ENCODE measurements around the gene TMEFF2. TPM values are rescaled to one million over a fixed set of nuclear protein-coding genes. Genes with fewer than 3 reads are reported as not detected.

TMEFF2 gene
- polyA plus RNA-seq, 1 of the 3 experiments (the other 2 are of a cell fraction): 5.4 TPM

- DNase-seq: no peak
- Histone ChIP-seq H3F3A (replicated peaks; ENCODE audit: insufficient read depth) (no peaks in the 10 kb centered on the region), H3K27me3 (ENCODE audit: insufficient read depth) (no peaks in the 10 kb centered on the region), H3K9me2 (no peaks in the 10 kb centered on the region), H3K79me2 (ENCODE audit: insufficient read depth) (no peaks in the 10 kb centered on the region), H3K9me3 (no peaks in the 10 kb centered on the region), H3K27ac (ENCODE audit: low read depth in 2 of 2, low read length in 1 of 2) (no peak overlapping the region), H3K4me3 (ENCODE audit: low read depth in 2 of 2, low read length in 1 of 2) (no peak overlapping the region), H3K9ac (no peak overlapping the region), H2AFZ (ENCODE audit: low read depth) (no peak overlapping the region), H3K36me3 (replicated peaks in 1 of 2; ENCODE audit: control insufficient read depth in 1 of 2, insufficient read depth in 2 of 2, low read length in 1 of 2) (peaks cover 0 to 2% of the 10 kb centered on the region in 2 experiments), H4K20me1 (ENCODE audit: insufficient read depth) (no peaks in the 10 kb centered on the region), H3K4me2 (no peak overlapping the region), H3K4me1 (ENCODE audit: control insufficient read depth in 1 of 2, insufficient read depth in 2 of 2, low read depth in 1 of 2, low read length in 1 of 2) (no peaks in the 10 kb centered on the region)
- POLR2A ChIA-PET: no interaction called here
- TF ChIP-seq POLR2AphosphoS5 (IDR thresholded peaks at IDR 0.05; ENCODE audit: low read depth, low read length): no peak
- no peak for TF ChIP-seq PBX3 (IDR thresholded peaks at IDR 0.05)
- WGBS (ENCODE audit: low lambda C conversion rate): 79% methylated on average over 5 of the region's 5 CpGs
- CTCF ChIA-PET: interaction anchor here (1.0 to 2.3 kb wide), 2 partner anchors 25 to 375 kb away, joined by 3 to 8 read pairs; no protein-coding TSS in a partner anchor
Measured at GRCh38 chr2:192186806-192187205, 7.9 kb downstream of the TMEFF2 start.

DNA sequence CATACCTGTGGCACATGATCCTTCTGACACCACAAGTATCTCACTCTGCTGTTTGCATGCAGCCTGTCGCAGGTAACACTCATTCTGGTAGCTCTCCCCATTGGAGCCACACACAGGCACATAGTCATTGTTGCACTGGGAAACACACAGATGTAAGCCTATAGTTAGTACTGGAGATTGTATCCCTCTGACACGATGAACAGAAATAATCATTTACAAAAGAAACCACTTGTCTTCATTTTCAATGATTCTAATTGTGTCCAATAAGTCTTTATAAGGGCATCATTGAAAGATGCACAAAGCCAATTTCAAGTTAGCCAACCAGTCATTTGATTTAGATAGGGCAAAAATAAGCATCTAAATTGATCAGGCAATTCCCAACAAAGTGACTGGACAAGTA, 10.4 kb downstream of the TMEFF2 start:
- H3F3A ChIP-seq (replicated peaks; ENCODE audit: insufficient read depth): no peaks in the 10 kb centered on the region
- no peak for TF ChIP-seq MXI1 (IDR thresholded peaks at IDR 0.05; ENCODE audit: low read depth, low read length)
- TF ChIP-seq, protein P1, sequence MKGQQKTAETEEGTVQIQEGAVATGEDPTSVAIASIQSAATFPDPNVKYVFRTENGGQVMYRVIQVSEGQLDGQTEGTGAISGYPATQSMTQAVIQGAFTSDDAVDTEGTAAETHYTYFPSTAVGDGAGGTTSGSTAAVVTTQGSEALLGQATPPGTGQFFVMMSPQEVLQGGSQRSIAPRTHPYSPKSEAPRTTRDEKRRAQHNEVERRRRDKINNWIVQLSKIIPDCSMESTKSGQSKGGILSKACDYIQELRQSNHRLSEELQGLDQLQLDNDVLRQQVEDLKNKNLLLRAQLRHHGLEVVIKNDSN (IDR thresholded peaks at IDR 0.05; ENCODE audit: borderline replicate concordance, low read depth): no peak
- ChIA-PET POLR2A (no interaction called here), CTCF (interaction anchor here (0.9 to 1.0 kb wide), 2 partner anchors 9 to 372 kb away, joined by 3 to 4 read pairs; no protein-coding TSS in a partner anchor)
- no peak overlapping the region for H2AFZ ChIP-seq (ENCODE audit: low read depth)
- no peak overlapping the region for H3K4me3 ChIP-seq (ENCODE audit: low read depth in 2 of 2, low read length in 1 of 2)
- H3K9ac ChIP-seq: no peak overlapping the region
- DNase-seq: no peak
- H3K4me2 ChIP-seq: no peak overlapping the region
- H3K4me1 ChIP-seq (ENCODE audit: control insufficient read depth in 1 of 2, insufficient read depth in 2 of 2, low read depth in 1 of 2, low read length in 1 of 2): no peaks in the 10 kb centered on the region
- no peaks in the 10 kb centered on the region for H3K9me2 ChIP-seq
- H3K27ac ChIP-seq (ENCODE audit: low read depth in 2 of 2, low read length in 1 of 2): no peak overlapping the region
- peaks cover 0 to 2% of the 10 kb centered on the region in 2 experiments for H3K36me3 ChIP-seq (replicated peaks in 1 of 2; ENCODE audit: control insufficient read depth in 1 of 2, insufficient read depth in 2 of 2, low read length in 1 of 2)
- H3K27me3 ChIP-seq (ENCODE audit: insufficient read depth): no peaks in the 10 kb centered on the region
- H4K20me1 ChIP-seq (ENCODE audit: insufficient read depth): no peaks in the 10 kb centered on the region
- H3K79me2 ChIP-seq (ENCODE audit: insufficient read depth): no peaks in the 10 kb centered on the region
- no peaks in the 10 kb centered on the region for H3K9me3 ChIP-seq
- WGBS (ENCODE audit: low lambda C conversion rate): 91% methylated on average over 2 of the region's 2 CpGs

DNA sequence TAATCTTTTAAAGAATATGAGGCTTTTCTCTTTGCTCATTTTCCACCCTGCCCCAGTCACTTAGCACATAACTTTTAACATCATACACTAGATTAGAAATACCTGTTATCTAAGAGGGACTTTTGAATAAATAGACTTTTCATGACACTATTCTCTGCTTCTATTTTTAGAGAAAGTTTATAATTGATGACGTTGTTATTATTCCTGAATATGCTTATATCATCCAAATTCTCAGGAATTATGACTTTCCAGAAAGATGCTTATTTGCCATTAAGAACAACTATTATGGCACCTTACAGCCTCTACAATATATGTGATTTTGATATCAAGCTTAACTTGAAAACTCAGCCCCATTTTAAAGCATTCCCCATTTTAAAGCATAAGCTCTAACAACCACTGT, 11.4 kb downstream of the TMEFF2 start:
- no peak for DNase-seq
- WGBS (ENCODE audit: low lambda C conversion rate): 47% methylated on average over 1 of the region's 1 CpG
- CTCF ChIA-PET: interaction anchor here (0.7 to 1.0 kb wide), 3 partner anchors 10 to 796 kb away, joined by 3 to 4 read pairs (median 3); no protein-coding TSS in a partner anchor
- TF ChIP-seq SIN3A (IDR thresholded peaks at IDR 0.05; ENCODE audit: borderline replicate concordance, low read depth, low read length): no peak
- no peak for TF ChIP-seq CTCF (IDR thresholded peaks at IDR 0.05)
- no peak for TF ChIP-seq MXI1 (IDR thresholded peaks at IDR 0.05; ENCODE audit: low read depth, low read length)
- TF ChIP-seq POLR2AphosphoS5 (IDR thresholded peaks at IDR 0.05; ENCODE audit: low read depth, low read length): no peak
- TF ChIP-seq PBX3 (IDR thresholded peaks at IDR 0.05): no peak
- no peak for TF ChIP-seq TCF12 (IDR thresholded peaks at IDR 0.05)
- TF ChIP-seq, protein P1 (IDR thresholded peaks at IDR 0.05; ENCODE audit: borderline replicate concordance, low read depth): no peak
- no peak for TF ChIP-seq TAF1 (IDR thresholded peaks at IDR 0.05; ENCODE audit: borderline replicate concordance, low read depth, low read length)
- no peak for TF ChIP-seq FOSL2 (IDR thresholded peaks at IDR 0.05; ENCODE audit: borderline replicate concordance, low read depth)
- TF ChIP-seq RXRA (IDR thresholded peaks at IDR 0.05; ENCODE audit: borderline replicate concordance, low read depth): no peak
- TF ChIP-seq EP300 (IDR thresholded peaks at IDR 0.05; ENCODE audit: borderline replicate concordance in 1 of 2, low read depth in 1 of 2, low read length in 1 of 2): no peak
- no peak for TF ChIP-seq GABPA (IDR thresholded peaks at IDR 0.05; ENCODE audit: low read depth)
- no peak for TF ChIP-seq NRF1 (IDR thresholded peaks at IDR 0.05; ENCODE audit: low read depth, low read length)

More for the DNA sequence above, 11.4 kb downstream of the TMEFF2 start:
- POLR2A ChIA-PET: no interaction called here
- H3K36me3 ChIP-seq (replicated peaks in 1 of 2; ENCODE audit: control insufficient read depth in 1 of 2, insufficient read depth in 2 of 2, low read length in 1 of 2): peaks cover 0 to 2% of the 10 kb centered on the region in 2 experiments
- H3K27me3 ChIP-seq (ENCODE audit: insufficient read depth): no peaks in the 10 kb centered on the region
- no peak overlapping the region for H3K4me2 ChIP-seq
- H3K9ac ChIP-seq: no peak overlapping the region
- H3K9me2 ChIP-seq: no peaks in the 10 kb centered on the region
- H3K27ac ChIP-seq (ENCODE audit: low read depth in 2 of 2, low read length in 1 of 2): no peak overlapping the region
- H3K9me3 ChIP-seq: no peaks in the 10 kb centered on the region
- no peaks in the 10 kb centered on the region for H3F3A ChIP-seq (replicated peaks; ENCODE audit: insufficient read depth)
- H3K79me2 ChIP-seq (ENCODE audit: insufficient read depth): no peaks in the 10 kb centered on the region
- no peak overlapping the region; the same call in 1 of the 2 replicates for H2AFZ ChIP-seq (ENCODE audit: low read depth)
- no peaks in the 10 kb centered on the region for H3K4me1 ChIP-seq (ENCODE audit: control insufficient read depth in 1 of 2, insufficient read depth in 2 of 2, low read depth in 1 of 2, low read length in 1 of 2)
- H3K4me3 ChIP-seq (ENCODE audit: low read depth in 2 of 2, low read length in 1 of 2): no peak overlapping the region
- no peaks in the 10 kb centered on the region for H4K20me1 ChIP-seq (ENCODE audit: insufficient read depth)
